ENCODE measurements around the gene LHPP. TPM values are rescaled to one million over a fixed set of nuclear protein-coding genes. Genes with fewer than 3 reads are reported as not detected.
"Not testable (repeated sequence)": the region's sequence is repeated elsewhere in the genome, so short reads cannot be mapped to it uniquely, and the experiment has no call there.

LHPP gene
- total RNA-seq, 1 donor, result 20.4 TPM

GRCh38 chr10:124575107-124576035 is 113.7 kb downstream of the LHPP start:
- Histone ChIP-seq H3K9me3 (ENCODE audit: low read depth, low read length) (no peaks in the 10 kb centered on the region), H3K4me3 (ENCODE audit: low read length) (no peak overlapping the region), H3K27me3 (ENCODE audit: insufficient read depth, low read length) (no peaks in the 10 kb centered on the region), H3K4me1 (ENCODE audit: insufficient read depth, low read length) (no peaks in the 10 kb centered on the region)

GRCh38 chr10:124576526-124577420 is 115.2 kb downstream of the LHPP start:
- Histone ChIP-seq H3K27me3 (ENCODE audit: insufficient read depth, low read length) (no peaks in the 10 kb centered on the region), H3K9me3 (ENCODE audit: low read depth, low read length) (no peaks in the 10 kb centered on the region), H3K4me1 (ENCODE audit: insufficient read depth, low read length) (no peaks in the 10 kb centered on the region), H3K4me3 (ENCODE audit: low read length) (no peak overlapping the region)

- Histone ChIP-seq H3K4me1 (ENCODE audit: insufficient read depth, low read length) (no peaks in the 10 kb centered on the region), H3K9me3 (ENCODE audit: low read depth, low read length) (no peaks in the 10 kb centered on the region), H3K4me3 (ENCODE audit: low read length) (no peak overlapping the region), H3K27me3 (ENCODE audit: insufficient read depth, low read length) (no peaks in the 10 kb centered on the region)
These were observed 116.0 kb downstream of the LHPP start for GRCh38 chr10:124577651-124578050.

- H3K9me3 ChIP-seq (ENCODE audit: low read depth, low read length), result no peaks in the 10 kb centered on the region
- H3K4me1 ChIP-seq (ENCODE audit: insufficient read depth, low read length), result no peaks in the 10 kb centered on the region
- no peak overlapping the region for H3K4me3 ChIP-seq (ENCODE audit: low read length)
- no peaks in the 10 kb centered on the region for H3K27me3 ChIP-seq (ENCODE audit: insufficient read depth, low read length)
These were observed 116.8 kb downstream of the LHPP start for GRCh38 chr10:124578231-124579010.

- no peaks in the 10 kb centered on the region for H3K27me3 ChIP-seq (ENCODE audit: insufficient read depth, low read length)
- H3K4me1 ChIP-seq (ENCODE audit: insufficient read depth, low read length), result no peaks in the 10 kb centered on the region
- no peak overlapping the region for H3K4me3 ChIP-seq (ENCODE audit: low read length)
- H3K9me3 ChIP-seq (ENCODE audit: low read depth, low read length), result no peaks in the 10 kb centered on the region
These were observed 117.4 kb downstream of the LHPP start for GRCh38 chr10:124579011-124579399.

- Histone ChIP-seq H3K4me1 (ENCODE audit: insufficient read depth, low read length) (peaks cover 16% of the 10 kb centered on the region), H3K9me3 (ENCODE audit: low read depth, low read length) (no peaks in the 10 kb centered on the region), H3K4me3 (ENCODE audit: low read length) (no peak overlapping the region), H3K27me3 (ENCODE audit: insufficient read depth, low read length) (no peaks in the 10 kb centered on the region)
These were observed 124.5 kb downstream of the LHPP start for GRCh38 chr10:124586142-124586541.

GRCh38 chr10:124587811-124588211 is 126.2 kb downstream of the LHPP start:
- H3K4me1 ChIP-seq (ENCODE audit: insufficient read depth, low read length), result peaks cover 16% of the 10 kb centered on the region
- H3K9me3 ChIP-seq (ENCODE audit: low read depth, low read length), result no peaks in the 10 kb centered on the region
- no peak overlapping the region for H3K4me3 ChIP-seq (ENCODE audit: low read length)
- no peaks in the 10 kb centered on the region for H3K27me3 ChIP-seq (ENCODE audit: insufficient read depth, low read length)

- not testable (repeated sequence) for H3K27me3 ChIP-seq (ENCODE audit: insufficient read depth, low read length); H3K4me3 ChIP-seq (ENCODE audit: low read length); H3K9me3 ChIP-seq (ENCODE audit: low read depth, low read length)
- peaks cover 16% of the 10 kb centered on the region for H3K4me1 ChIP-seq (ENCODE audit: insufficient read depth, low read length)
These were observed 126.7 kb downstream of the LHPP start for GRCh38 chr10:124588341-124588735.

- Histone ChIP-seq H3K4me1 (ENCODE audit: insufficient read depth, low read length) (peaks cover 16% of the 10 kb centered on the region), H3K9me3 (ENCODE audit: low read depth, low read length) (no peaks in the 10 kb centered on the region), H3K4me3 (ENCODE audit: low read length) (no peak overlapping the region), H3K27me3 (ENCODE audit: insufficient read depth, low read length) (no peaks in the 10 kb centered on the region)
These were observed 127.3 kb downstream of the LHPP start for GRCh38 chr10:124588736-124589490.

GRCh38 chr10:124589491-124590041 is 127.9 kb downstream of the LHPP start:
- H3K4me3 ChIP-seq (ENCODE audit: low read length), result no peak overlapping the region
- no peaks in the 10 kb centered on the region for H3K9me3 ChIP-seq (ENCODE audit: low read depth, low read length)
- H3K27me3 ChIP-seq (ENCODE audit: insufficient read depth, low read length), result no peaks in the 10 kb centered on the region
- H3K4me1 ChIP-seq (ENCODE audit: insufficient read depth, low read length), result peaks cover 16% of the 10 kb centered on the region

- H3K4me1 ChIP-seq (ENCODE audit: insufficient read depth, low read length), result peaks cover 16% of the 10 kb centered on the region
- H3K9me3 ChIP-seq (ENCODE audit: low read depth, low read length), result no peaks in the 10 kb centered on the region
These were observed 128.8 kb downstream of the LHPP start for GRCh38 chr10:124590216-124591122.

GRCh38 chr10:124591123-124591495 is 129.5 kb downstream of the LHPP start:
- Histone ChIP-seq H3K4me1 (ENCODE audit: insufficient read depth, low read length) (peaks cover 16% of the 10 kb centered on the region), H3K27me3 (ENCODE audit: insufficient read depth, low read length) (no peaks in the 10 kb centered on the region)

More at GRCh38 chr10:124590216-124591122, 128.8 kb downstream of the LHPP start:
- Histone ChIP-seq H3K27me3 (ENCODE audit: insufficient read depth, low read length) (no peaks in the 10 kb centered on the region), H3K4me3 (ENCODE audit: low read length) (no peak overlapping the region)

GRCh38 chr10:124592101-124592500 is 130.5 kb downstream of the LHPP start:
- peaks cover 16% of the 10 kb centered on the region for H3K4me1 ChIP-seq (ENCODE audit: insufficient read depth, low read length)
- H3K9me3 ChIP-seq (ENCODE audit: low read depth, low read length), result no peaks in the 10 kb centered on the region
- H3K4me3 ChIP-seq (ENCODE audit: low read length), result no peak overlapping the region
- H3K27me3 ChIP-seq (ENCODE audit: insufficient read depth, low read length), result no peaks in the 10 kb centered on the region

More at GRCh38 chr10:124591123-124591495, 129.5 kb downstream of the LHPP start:
- Histone ChIP-seq H3K4me3 (ENCODE audit: low read length) (no peak overlapping the region), H3K9me3 (ENCODE audit: low read depth, low read length) (no peaks in the 10 kb centered on the region)

All from mononuclear cell (primary cell).